Measurements from ENCODE around the gene ALOX12. TPM values are rescaled to one million over a fixed set of nuclear protein-coding genes. Genes with fewer than 3 reads are reported as not detected.
A peak's percentile ranks its signal among the peaks of the same experiment; 100 is the strongest.

The ALOX12 gene
- polyA plus RNA-seq, 3 donors = 0.29 to 1.2 TPM; not detected in 1

GRCh38 chr17:7038025-7038862, 42.4 kb downstream of the ALOX12 start:
- Histone ChIP-seq H3K4me3 (replicated peaks in 1 of 3; ENCODE audit: low read depth in 2 of 3, low read length in 3 of 3) (no peak overlapping the region), H3K27ac (ENCODE audit: low read depth in 1 of 2, low read length in 2 of 2) (no peak overlapping the region), H2AFZ (ENCODE audit: insufficient read depth, low read depth, low read length, poor library complexity, severe bottlenecking) (no peak overlapping the region), H4K20me1 (ENCODE audit: insufficient read depth, low read length) (peaks cover 4% of the 10 kb centered on the region), H3K9ac (ENCODE audit: insufficient read depth, low read length, poor library complexity, severe bottlenecking) (no peak overlapping the region), H3K79me2 (ENCODE audit: insufficient read depth, low read length) (peaks cover 10% of the 10 kb centered on the region), H3K27me3 (ENCODE audit: control insufficient read depth in 2 of 2, insufficient read depth in 2 of 2, low read length in 2 of 2) (peaks cover 19 to 22% of the 10 kb centered on the region in 2 donors), H3K4me2 (replicated peaks; ENCODE audit: extremely low read depth, low read length, poor library complexity, severe bottlenecking) (no peak overlapping the region), H3K4me1 (ENCODE audit: control insufficient read depth in 1 of 2, insufficient read depth in 2 of 2, low read length in 2 of 2) (peaks cover 32 to 34% of the 10 kb centered on the region in 2 donors), H3K9me3 (replicated peaks in 1 of 2; ENCODE audit: control insufficient read depth in 1 of 2, insufficient read depth in 1 of 2, low read length in 2 of 2) (no peaks in the 10 kb centered on the region), H3K36me3 (replicated peaks in 1 of 2; ENCODE audit: control insufficient read depth in 1 of 2, insufficient read depth in 2 of 2, low read length in 2 of 2) (no peaks in the 10 kb centered on the region)
- Mint-ChIP-seq H3K27me3 (ENCODE audit: low read depth in 3 of 3) (peaks cover 20 to 30% (median 28%) of the 10 kb centered on the region in 3 donors), H3K36me3 (peaks cover 3 to 12% of the 10 kb centered on the region in 2 donors), H3K27ac (peak overlapping the region in 1 of 7 donors; percentile 64), H3K4me3 (peak overlapping the region in 1 of 2 donors; percentile 8), H3K4me1 (peaks cover 43% of the 10 kb centered on the region), H3K9me3 (peaks cover 0 to 11% (median 4%) of the 10 kb centered on the region in 7 donors)
- intact Hi-C loops (cut with micrococcal nuclease) = no loop called here
- 89% methylated on average over 17 of the region's 19 CpGs for WGBS (ENCODE audit: insufficient coverage)
- TF ChIP-seq, protein P1, sequence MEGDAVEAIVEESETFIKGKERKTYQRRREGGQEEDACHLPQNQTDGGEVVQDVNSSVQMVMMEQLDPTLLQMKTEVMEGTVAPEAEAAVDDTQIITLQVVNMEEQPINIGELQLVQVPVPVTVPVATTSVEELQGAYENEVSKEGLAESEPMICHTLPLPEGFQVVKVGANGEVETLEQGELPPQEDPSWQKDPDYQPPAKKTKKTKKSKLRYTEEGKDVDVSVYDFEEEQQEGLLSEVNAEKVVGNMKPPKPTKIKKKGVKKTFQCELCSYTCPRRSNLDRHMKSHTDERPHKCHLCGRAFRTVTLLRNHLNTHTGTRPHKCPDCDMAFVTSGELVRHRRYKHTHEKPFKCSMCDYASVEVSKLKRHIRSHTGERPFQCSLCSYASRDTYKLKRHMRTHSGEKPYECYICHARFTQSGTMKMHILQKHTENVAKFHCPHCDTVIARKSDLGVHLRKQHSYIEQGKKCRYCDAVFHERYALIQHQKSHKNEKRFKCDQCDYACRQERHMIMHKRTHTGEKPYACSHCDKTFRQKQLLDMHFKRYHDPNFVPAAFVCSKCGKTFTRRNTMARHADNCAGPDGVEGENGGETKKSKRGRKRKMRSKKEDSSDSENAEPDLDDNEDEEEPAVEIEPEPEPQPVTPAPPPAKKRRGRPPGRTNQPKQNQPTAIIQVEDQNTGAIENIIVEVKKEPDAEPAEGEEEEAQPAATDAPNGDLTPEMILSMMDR (IDR thresholded peaks at IDR 0.05) = no peak
- DNase-seq = no peak

DNA sequence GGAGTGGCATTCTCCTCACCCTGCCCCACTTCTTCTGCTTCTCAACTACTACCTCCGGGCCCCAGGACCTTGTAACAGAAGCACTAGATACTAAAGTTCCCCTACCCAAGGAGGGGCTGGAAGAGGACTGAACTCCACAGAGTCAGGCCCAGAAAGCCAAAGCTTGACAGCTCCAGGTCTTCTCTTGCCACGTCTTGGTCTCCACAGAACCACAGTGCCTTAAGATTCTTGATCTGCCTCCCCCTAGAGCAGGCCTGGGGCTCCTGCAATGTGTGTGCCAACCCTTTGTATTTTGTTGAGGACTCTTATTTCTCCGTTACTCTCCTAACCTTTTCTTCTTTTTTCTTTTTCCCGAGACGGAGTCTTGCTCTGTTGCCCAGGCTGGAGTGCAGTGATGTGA, 44.0 kb downstream of the ALOX12 start:
- H3K27ac Mint-ChIP-seq = peak overlapping the region in 2 of 7 donors; percentile 70 to 74
- TF ChIP-seq, protein P1 (IDR thresholded peaks at IDR 0.05) = no peak
- 85% methylated on average over 3 of the region's 5 CpGs for WGBS (ENCODE audit: insufficient coverage)
- H3K36me3 Mint-ChIP-seq = peaks cover 3 to 12% of the 10 kb centered on the region in 2 donors
- H3K36me3 ChIP-seq (replicated peaks in 1 of 2; ENCODE audit: control insufficient read depth in 1 of 2, insufficient read depth in 2 of 2, low read length in 2 of 2) = no peaks in the 10 kb centered on the region
- peaks cover 32 to 38% of the 10 kb centered on the region in 2 donors for H3K27me3 ChIP-seq (ENCODE audit: control insufficient read depth in 2 of 2, insufficient read depth in 2 of 2, low read length in 2 of 2)
- no peak overlapping the region for H2AFZ ChIP-seq (ENCODE audit: insufficient read depth, low read depth, low read length, poor library complexity, severe bottlenecking)
- peaks cover 46% of the 10 kb centered on the region for H3K4me1 Mint-ChIP-seq
- H3K4me3 Mint-ChIP-seq = no peak overlapping the region
- peaks cover 0 to 11% (median 4%) of the 10 kb centered on the region in 7 donors for H3K9me3 Mint-ChIP-seq
- peaks cover 10% of the 10 kb centered on the region for H3K79me2 ChIP-seq (ENCODE audit: insufficient read depth, low read length)
- peaks cover 4% of the 10 kb centered on the region for H4K20me1 ChIP-seq (ENCODE audit: insufficient read depth, low read length)
- H3K9me3 ChIP-seq (replicated peaks in 1 of 2; ENCODE audit: control insufficient read depth in 1 of 2, insufficient read depth in 1 of 2, low read length in 2 of 2) = peaks cover 0 to 4% of the 10 kb centered on the region in 2 donors
- H3K4me2 ChIP-seq (replicated peaks; ENCODE audit: extremely low read depth, low read length, poor library complexity, severe bottlenecking) = no peak overlapping the region
- H3K27ac ChIP-seq (ENCODE audit: low read depth in 1 of 2, low read length in 2 of 2) = no peak overlapping the region
- H3K27me3 Mint-ChIP-seq (ENCODE audit: low read depth in 3 of 3) = peaks cover 31 to 44% (median 44%) of the 10 kb centered on the region in 3 donors
- peaks cover 39 to 42% of the 10 kb centered on the region in 2 donors for H3K4me1 ChIP-seq (ENCODE audit: control insufficient read depth in 1 of 2, insufficient read depth in 2 of 2, low read length in 2 of 2)
- H3K9ac ChIP-seq (ENCODE audit: insufficient read depth, low read length, poor library complexity, severe bottlenecking) = no peak overlapping the region
- DNase-seq = no peak
- intact Hi-C loops (cut with micrococcal nuclease) = loop anchor here in 1 of 2 donors (5.0 kb wide), 1 partner anchor 252 kb away; the partner anchor contains the start of gene YBX2
- no peak overlapping the region for H3K4me3 ChIP-seq (replicated peaks in 1 of 3; ENCODE audit: low read depth in 2 of 3, low read length in 3 of 3)
